ENCODE data around the gene FMNL3. TPM values are rescaled to one million over a fixed set of nuclear protein-coding genes. Genes with fewer than 3 reads are reported as not detected.

Gene FMNL3
- total and polyA plus RNA-seq, 2 experiments from 2014 or later: 8.7 to 32.6 TPM

- Histone ChIP-seq H3F3A (replicated peaks; ENCODE audit: low read depth) (no peaks in the 10 kb centered on the region), H3K4me2 (no peak overlapping the region), H3K4me1 (ENCODE audit: insufficient read depth) (no peaks in the 10 kb centered on the region), H3K27ac (ENCODE audit: low read depth) (no peak overlapping the region), H3K79me2 (replicated peaks; ENCODE audit: insufficient read depth) (no peaks in the 10 kb centered on the region), H4K20me1 (replicated peaks; ENCODE audit: insufficient read depth) (peaks cover 2% of the 10 kb centered on the region; the same call in 1 of the 2 replicates), H2AFZ (no peak overlapping the region), H3K36me3 (ENCODE audit: insufficient read depth) (peaks cover 9% of the 10 kb centered on the region), H3K27me3 (ENCODE audit: insufficient read depth) (no peaks in the 10 kb centered on the region), H3K9me2 (ENCODE audit: insufficient read depth) (no peaks in the 10 kb centered on the region), H3K4me3 (no peak overlapping the region)
- Mint-ChIP-seq H3K4me3 (no peak overlapping the region), H3K9me3 (no peaks in the 10 kb centered on the region), H3K4me1 (peaks cover 17% of the 10 kb centered on the region), H3K27ac (peak overlapping the region; percentile 54), H3K27me3 (ENCODE audit: insufficient read depth, low read depth, poor library complexity) (peaks cover 22% of the 10 kb centered on the region), H3K36me3 (ENCODE audit: low read depth) (peaks cover 73% of the 10 kb centered on the region)
- DNase-seq (ENCODE audit: low spot score) (no peak), ATAC-seq (no peak)
- TF ChIP-seq NANOG (IDR thresholded peaks at IDR 0.05; ENCODE audit: borderline replicate concordance) (no peak), POLR2AphosphoS5 (IDR thresholded peaks at IDR 0.05; ENCODE audit: low read depth) (no peak), EZH2 (IDR thresholded peaks at IDR 0.05; ENCODE audit: low read depth, unreplicated experiment) (no peak), CREB1 (CRISPR knock-in tag; IDR thresholded peaks at IDR 0.05; ENCODE audit: low read depth) (no peak), ZNF462 (CRISPR knock-in tag; IDR thresholded peaks at IDR 0.05) (no peak), STAT1 (IDR thresholded peaks at IDR 0.05; ENCODE audit: unreplicated experiment) (no peak), JUNB (IDR thresholded peaks at IDR 0.05; ENCODE audit: unreplicated experiment) (no peak), EZH2phosphoT487 (IDR thresholded peaks at IDR 0.05; ENCODE audit: unreplicated experiment) (no peak), ETS1 (IDR thresholded peaks at IDR 0.05) (no peak), ZNF331 (CRISPR knock-in tag; IDR thresholded peaks at IDR 0.05; ENCODE audit: low read depth) (no peak), CTCF (conservative IDR thresholded peaks at IDR 0.05; ENCODE audit: low read depth in 2 of 2) (no peak), REST (IDR thresholded peaks at IDR 0.05; ENCODE audit: unreplicated experiment) (no peak), ZNF114 (CRISPR knock-in tag; IDR thresholded peaks at IDR 0.05) (no peak)
Measured at GRCh38 chr12:49646871-49647654, 60.1 kb downstream of the FMNL3 start.
